GM12878 (cell line): ENCODE data around the gene KRT37. TPM values are rescaled to one million over a fixed set of nuclear protein-coding genes. Genes with fewer than 3 reads are reported as not detected.

ENCODE experiments used
- ATAC-seq: fragments of 200-7000 bp; cut with Tn5 transposase; 3 replicates; pipeline ENCODE4 v1.9.1; 2020; ENCODE audit warnings: mild to moderate bottlenecking, moderate library complexity
- BruUV-seq: library from RNA; stranded (reverse); fragments of 400-500 nt; replicated peaks from 2 replicates; lab custom pipeline; 2021; lab: Mats Ljungman, UMichigan
- CTCF ChIA-PET: fragments of 300-600 bp; sonication (Branson Sonifier 250); formaldehyde crosslinking; extraction: SDS; loops from one replicate; lab custom pipeline; 2021; ENCODE audit warnings: inconsistent platforms; lab: Yijun Ruan, JAX
- POLR2A ChIA-PET: fragments of 350-600 bp; formaldehyde crosslinking; extraction: SDS; loops from one replicate; lab custom pipeline; 2021; ENCODE audit warnings: inconsistent platforms; lab: Charles Lee
- RAD21 ChIA-PET: fragments of 300-600 bp; sonication (Branson Sonifier 250); formaldehyde crosslinking; loops from one replicate; lab custom pipeline; 2023; ENCODE audit warnings: antibody characterized with exemption; ENCODE audit not compliant: unreplicated experiment; lab: Charles Lee
- SMC1A ChIA-PET: fragments of 300-600 bp; sonication (Branson Sonifier 250); formaldehyde crosslinking; loops from one replicate; lab custom pipeline; 2023; ENCODE audit not compliant: unreplicated experiment, uncharacterized antibody; lab: Charles Lee
- DNase-seq: peaks from one replicate; pipeline ENCODE4 v3.0.0-alpha.2; 2011; ENCODE audit warnings: low read depth, low spot score
- FAIRE-seq: peaks from 3 replicates; lab custom pipeline; 2011; peaks lifted over from hg19 to GRCh38; lab: Jason Lieb, UNC
- H2AFZ ChIP-seq: 2 replicates; pipeline ENCODE4 v1.6.0; 2011; ENCODE audit warnings: low read depth, low read length, control low read depth; ENCODE audit not compliant: control insufficient read depth
- H3K27ac ChIP-seq: 2 replicates; pipeline ENCODE4 v1.5.1; 2011; ENCODE audit warnings: control low read depth; ENCODE audit not compliant: control insufficient read depth, insufficient read depth
- H3K27me3 ChIP-seq, 2 experiments: replicated peaks in 1 of 2; 2 replicates each; pipeline versions ENCODE4 v1.6.0 to v1.6.1; 2011; ENCODE audit warnings: low read length in 1 of 2; ENCODE audit not compliant: control insufficient read depth in 2 of 2, insufficient read depth in 2 of 2
- H3K36me3 ChIP-seq, 2 experiments: 2 replicates each; pipeline ENCODE4 v1.5.1; 2011; ENCODE audit warnings: low read length in 1 of 2; ENCODE audit not compliant: control insufficient read depth in 2 of 2, insufficient read depth in 2 of 2
- H3K4me1 ChIP-seq: 2 replicates; pipeline ENCODE4 v1.6.1; 2011; ENCODE audit warnings: mild to moderate bottlenecking, low read length, moderate library complexity, mixed read lengths; ENCODE audit not compliant: control insufficient read depth, insufficient read depth
- H3K4me2 ChIP-seq: 2 replicates; pipeline ENCODE4 v1.6.0; 2011; ENCODE audit warnings: control low read depth; ENCODE audit not compliant: control insufficient read depth, insufficient read depth
- H3K4me3 ChIP-seq: fragments of 200-600 bp; sonication (generic); 2 replicates; pipeline ENCODE4 v1.5.1; 2016
- H3K79me2 ChIP-seq: 2 replicates; pipeline ENCODE4 v1.6.0; 2011; ENCODE audit warnings: low read length; ENCODE audit not compliant: control insufficient read depth, insufficient read depth
- H3K9ac ChIP-seq: 2 replicates; pipeline ENCODE4 v1.8.0; 2011; ENCODE audit warnings: low read length, control low read depth, mixed read lengths; ENCODE audit not compliant: control insufficient read depth, insufficient read depth
- H3K9me3 ChIP-seq: replicated peaks from 3 replicates; pipeline ENCODE4 v1.5.1; 2011; ENCODE audit warnings: mild to moderate bottlenecking, low read length; ENCODE audit not compliant: control insufficient read depth, insufficient read depth
- H4K20me1 ChIP-seq: 2 replicates; pipeline ENCODE4 v1.6.0; 2011; ENCODE audit not compliant: control insufficient read depth, insufficient read depth
- CBX3 ChIP-seq: fragments of 200-600 bp; sonication (generic); IDR thresholded peaks from 2 replicates; pipeline ENCODE4 v1.6.1; 2016; ENCODE audit warnings: low read depth, borderline replicate concordance
- HDAC2 ChIP-seq: fragments of 200-600 bp; sonication (generic); IDR thresholded peaks from 2 replicates; pipeline ENCODE4 v1.6.1; 2017
- IKZF2 ChIP-seq, 2 experiments: fragments of 450-650 bp; IDR thresholded peaks; 2 replicates each; pipeline ENCODE4 v1.6.1; 2017; ENCODE audit warnings: mild to moderate bottlenecking in 2 of 2, moderate library complexity in 2 of 2
- MTA3 ChIP-seq: IDR thresholded peaks from 2 replicates; pipeline ENCODE4 v1.6.1; 2012; ENCODE audit warnings: low read length, inconsistent platforms, borderline replicate concordance
- SPI1 ChIP-seq: IDR thresholded peaks from 2 replicates; pipeline ENCODE4 v1.6.1; 2011; ENCODE audit warnings: low read depth, mild to moderate bottlenecking, low read length, moderate library complexity, borderline replicate concordance; ENCODE audit not compliant: insufficient read depth
- SREBF2 ChIP-seq: IDR thresholded peaks from 2 replicates; pipeline ENCODE4 v1.6.1; 2012; ENCODE audit warnings: mild to moderate bottlenecking, low read length
- TCF3 ChIP-seq: IDR thresholded peaks from 2 replicates; pipeline ENCODE4 v1.6.1; 2012; ENCODE audit warnings: low read depth, mild to moderate bottlenecking, low read length, borderline replicate concordance; ENCODE audit not compliant: insufficient read depth
- WGBS: methylation state at CpG from one replicate; pipeline ENCODE4 v1.1.6; 2016; ENCODE audit warnings: low lambda C conversion rate; ENCODE audit not compliant: insufficient replicate concordance, insufficient coverage; ENCODE audit errors: missing lambda C conversion rate; 5-methylcytosine and 5-hydroxymethylcytosine counted together
- in situ Hi-C: fragments of 300-500 bp; cut with MboI; formaldehyde crosslinking; loops from 9 replicates; pipeline ENCODE4 v1.14.3; 2018; ENCODE audit warnings: mixed read lengths
- intact Hi-C: fragments of 100-400 bp; cut with micrococcal nuclease; formaldehyde crosslinking; loops from one replicate; pipeline ENCODE4 v1.14.2; 2022; ENCODE audit not compliant: unreplicated experiment
- polyA plus RNA-seq, 11 experiments: library from polyadenylated mRNA; depleted of rRNA in 4 of 11; unstranded in 6 of 11; stranded (reverse) in 5 of 11; fragments of >200 nt; fragmentation: Nextera tagmentation in 4 of 11; fragmentation: Illumina TruSeq in 1 of 11; extraction: Ambion mirVana in 4 of 11; extraction: Trizol in 1 of 11; gene quantifications; 1 replicate in 1 of 11; 2 replicates in 10 of 11; pipeline versions ENCODE4 v1.2.1 to v1.2.3, GENCODE V29; 2011 to 2016; ENCODE audit warnings: inconsistent platforms in 2 of 11, missing spikeins in 2 of 11, low read depth in 1 of 11
- total RNA-seq, 4 experiments: library from RNA; depleted of rRNA in 3 of 4; stranded (reverse); fragments of >200 nt in 3 of 4; fragmentation: Illumina TruSeq in 1 of 4; extraction: Trizol in 1 of 4; gene quantifications; 2 replicates each; pipeline versions ENCODE4 v1.2.1 to v1.2.3, GENCODE V29; 2013 to 2021
- TF ChIP-seq, protein P1 (sequence below): fragments of 150-350 bp; IDR thresholded peaks from 2 replicates; pipeline ENCODE4 v1.6.1; 2014; ENCODE audit warnings: mild to moderate bottlenecking, low read depth, low read length

KRT37 gene
- total and polyA plus RNA-seq, 10 of the 15 experiments (the other 5 are each of a cell fraction or from before 2014, with no cell fraction given) = not detected

DNA sequence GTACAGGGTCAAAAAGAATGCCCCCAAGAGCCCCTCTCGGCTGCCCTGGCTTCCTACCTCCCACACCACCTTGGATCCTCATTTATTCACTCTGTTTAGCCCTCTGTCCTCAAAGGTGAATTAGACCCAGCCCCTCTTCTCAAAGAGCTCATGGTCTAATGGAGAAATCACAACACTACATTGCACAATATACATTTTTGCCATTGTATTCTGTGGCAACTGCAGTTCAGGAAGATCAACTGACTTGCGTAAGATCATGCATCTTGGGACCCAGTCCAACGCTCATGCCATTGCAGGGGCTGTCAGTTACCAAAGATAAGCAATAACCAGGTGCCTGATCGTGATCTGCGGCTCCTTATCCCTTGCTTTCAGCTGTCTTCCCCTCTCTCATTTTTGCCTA, 15.0 kb upstream of the KRT37 start:
- Histone ChIP-seq H2AFZ (no peak overlapping the region), H4K20me1 (no peaks in the 10 kb centered on the region), H3K9ac (no peak overlapping the region), H3K79me2 (no peaks in the 10 kb centered on the region), H3K27ac (no peak overlapping the region), H3K4me3 (no peak overlapping the region), H3K4me2 (no peak overlapping the region), H3K36me3 (no peaks in the 10 kb centered on the region), H3K27me3 (peaks cover 2 to 6% of the 10 kb centered on the region in 2 experiments; a peak in 3 of 4 replicates), H3K4me1 (no peaks in the 10 kb centered on the region), H3K9me3 (no peaks in the 10 kb centered on the region)
- FAIRE-seq (no peak), DNase-seq (no peak), ATAC-seq (no peak)
- POLR2A ChIA-PET = no interaction called here
- in situ Hi-C loops = no loop called here
- BruUV-seq = no TSS peak
- TF ChIP-seq SPI1 (no peak), CBX3 (no peak), TCF3 (no peak), SREBF2 (no peak), MTA3 (no peak), IKZF2 (IDR thresholded peaks at IDR 0.05) (no peak), HDAC2 (no peak)
- TF ChIP-seq, protein P1, sequence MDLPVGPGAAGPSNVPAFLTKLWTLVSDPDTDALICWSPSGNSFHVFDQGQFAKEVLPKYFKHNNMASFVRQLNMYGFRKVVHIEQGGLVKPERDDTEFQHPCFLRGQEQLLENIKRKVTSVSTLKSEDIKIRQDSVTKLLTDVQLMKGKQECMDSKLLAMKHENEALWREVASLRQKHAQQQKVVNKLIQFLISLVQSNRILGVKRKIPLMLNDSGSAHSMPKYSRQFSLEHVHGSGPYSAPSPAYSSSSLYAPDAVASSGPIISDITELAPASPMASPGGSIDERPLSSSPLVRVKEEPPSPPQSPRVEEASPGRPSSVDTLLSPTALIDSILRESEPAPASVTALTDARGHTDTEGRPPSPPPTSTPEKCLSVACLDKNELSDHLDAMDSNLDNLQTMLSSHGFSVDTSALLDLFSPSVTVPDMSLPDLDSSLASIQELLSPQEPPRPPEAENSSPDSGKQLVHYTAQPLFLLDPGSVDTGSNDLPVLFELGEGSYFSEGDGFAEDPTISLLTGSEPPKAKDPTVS = no peak
- RAD21 ChIA-PET = no interaction called here
- intact Hi-C loops = no loop called here
- WGBS = 23% methylated on average over 5 of the region's 5 CpGs
- CTCF ChIA-PET = no interaction called here
- SMC1A ChIA-PET = no interaction called here
